ENCODE data around the gene SLC17A7. TPM values are rescaled to one million over a fixed set of nuclear protein-coding genes. Genes with fewer than 3 reads are reported as not detected.

Gene SLC17A7
- total RNA-seq, 1 donor from 2014 or later = 2.3 TPM

DNA sequence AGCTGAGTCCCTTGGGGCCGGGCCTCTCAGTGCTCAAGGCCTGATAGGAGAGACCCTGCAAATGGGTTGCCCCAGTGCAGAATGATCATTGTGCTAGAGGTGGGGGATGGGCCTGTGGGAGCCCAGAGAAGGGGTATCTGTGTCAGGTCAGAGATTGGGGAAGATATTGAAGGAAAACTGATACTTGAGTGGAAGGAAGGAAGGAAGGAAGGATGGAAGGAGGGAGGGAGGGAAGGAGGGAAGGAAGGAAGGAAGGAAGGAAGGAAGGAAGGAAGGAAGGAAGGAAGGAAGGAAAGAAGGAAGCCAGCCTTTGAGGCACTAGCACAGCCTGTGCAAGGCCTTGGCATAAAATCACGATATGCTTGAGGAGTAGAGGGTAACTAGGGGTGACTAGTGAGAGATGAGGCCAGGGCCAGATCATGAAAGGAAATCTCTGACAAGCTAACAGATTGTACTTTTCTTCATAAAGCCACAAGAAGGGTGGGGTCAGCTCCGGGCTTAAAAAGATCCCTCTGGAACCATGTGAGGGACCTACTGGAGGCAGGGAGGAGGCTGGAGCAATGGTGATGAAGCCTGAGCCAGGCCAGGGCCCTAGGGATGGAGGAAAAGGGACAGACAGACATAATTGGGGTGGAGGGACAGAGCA lies 29.5 kb downstream of the SLC17A7 start:
- DNase-seq (ENCODE audit: low spot score) = no peak

DNA sequence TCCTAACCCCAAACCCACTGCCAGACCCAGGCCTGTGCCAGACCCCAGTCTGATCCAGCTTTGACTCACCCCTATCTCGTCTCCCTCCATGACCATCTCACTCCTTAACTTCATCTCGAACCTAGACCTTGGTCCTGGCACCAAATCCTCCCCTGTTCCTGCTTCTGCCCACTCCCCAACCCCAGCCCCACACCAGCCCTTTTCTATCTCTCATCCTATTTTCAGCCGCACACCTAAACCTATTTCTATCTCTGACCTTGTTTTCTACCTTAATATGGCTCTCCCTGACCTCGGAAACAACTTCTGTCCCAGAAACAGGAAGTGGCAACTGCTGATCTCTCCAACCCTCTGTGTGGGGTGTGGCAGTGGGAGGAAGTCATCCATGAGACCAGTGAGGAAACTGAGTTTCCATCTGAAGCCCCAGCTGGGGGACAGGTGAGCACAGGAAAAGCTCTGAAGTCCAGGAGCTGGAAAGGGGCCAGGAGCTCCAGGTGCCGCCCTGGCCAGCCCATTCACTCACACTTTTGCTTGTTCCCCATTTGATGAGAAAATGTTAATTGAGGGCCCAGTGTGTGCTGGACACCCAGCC lies 31.8 kb downstream of the SLC17A7 start:
- no peak for DNase-seq (ENCODE audit: low spot score)

DNA sequence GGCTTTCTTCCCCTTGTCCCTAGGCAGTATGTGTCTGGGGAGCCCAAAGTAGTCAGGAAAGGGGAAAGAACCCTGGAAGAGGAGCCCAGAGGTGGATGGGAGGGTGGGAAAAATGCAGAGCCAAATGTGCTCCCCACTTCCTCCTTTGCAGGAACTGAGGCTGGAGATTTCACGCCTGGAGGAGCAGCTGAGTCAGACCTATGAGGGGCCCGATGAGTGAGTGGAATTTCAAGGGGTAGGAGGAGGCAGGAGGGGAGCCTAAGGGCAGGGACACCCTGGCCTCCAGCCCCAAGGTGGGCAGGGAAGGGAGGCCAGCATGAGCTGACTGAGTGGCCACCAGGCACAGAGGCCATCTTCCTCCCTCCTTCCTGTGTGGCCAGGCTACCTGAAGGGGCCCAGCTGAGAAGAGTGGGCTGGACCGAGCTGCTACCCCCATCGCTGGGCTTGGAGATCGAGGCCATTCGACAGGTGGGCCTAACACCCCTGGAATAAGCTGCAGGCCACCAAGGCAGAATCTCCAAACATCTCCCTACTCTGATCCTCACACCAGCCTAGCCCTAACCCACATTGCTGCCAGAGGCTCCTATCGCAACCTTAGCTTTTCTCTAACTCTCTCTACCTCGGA lies 32.4 kb downstream of the SLC17A7 start:
- DNase-seq (ENCODE audit: low spot score) = no peak

DNA sequence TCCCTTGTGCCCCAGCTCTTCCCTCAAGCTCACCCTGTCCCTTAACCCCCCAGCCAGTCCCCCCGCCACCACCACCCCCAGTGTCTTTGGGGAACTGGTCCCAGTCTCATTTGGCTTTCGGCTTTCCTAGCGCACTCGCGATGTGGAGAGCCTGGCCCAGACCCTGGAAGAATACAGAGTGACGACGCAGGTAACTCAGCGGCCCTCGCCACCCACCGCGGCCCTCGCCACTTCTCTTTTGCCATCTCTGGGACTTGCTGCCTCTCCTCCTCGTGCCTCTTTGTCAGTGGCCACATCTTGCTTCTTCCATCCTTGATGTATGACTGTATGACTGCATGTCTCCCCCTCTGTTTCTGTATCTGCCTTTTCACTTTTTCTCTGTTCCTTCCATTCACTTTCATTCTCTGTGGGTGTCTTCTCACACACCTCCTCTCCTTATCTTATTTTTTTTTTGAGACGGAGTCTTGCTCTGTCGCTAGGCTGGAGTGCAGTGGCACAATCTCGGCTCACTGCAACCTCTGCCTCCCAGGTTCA lies 33.8 kb downstream of the SLC17A7 start:
- DNase-seq (ENCODE audit: low spot score) = no peak

DNA sequence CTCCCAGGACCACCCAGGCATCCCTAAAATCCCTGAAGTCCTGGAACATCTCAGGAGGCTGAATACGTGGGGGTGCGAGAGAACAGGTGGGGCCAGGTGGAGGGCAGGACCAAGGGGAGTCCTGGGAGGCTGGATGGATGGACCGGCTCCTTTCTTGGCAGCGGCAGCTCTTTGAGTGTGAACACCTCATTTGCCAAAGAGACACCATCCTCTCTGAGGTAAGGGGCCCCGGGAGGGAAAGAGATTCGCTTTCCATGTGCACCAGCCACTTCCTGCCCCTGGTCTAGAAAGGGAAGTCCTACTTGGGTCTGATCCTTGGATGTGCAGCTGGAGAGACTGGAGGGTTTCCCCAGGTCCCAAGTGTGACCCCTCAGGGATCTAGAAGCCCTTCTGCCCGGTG lies 34.2 kb downstream of the SLC17A7 start:
- DNase-seq (ENCODE audit: low spot score) = no peak

DNA sequence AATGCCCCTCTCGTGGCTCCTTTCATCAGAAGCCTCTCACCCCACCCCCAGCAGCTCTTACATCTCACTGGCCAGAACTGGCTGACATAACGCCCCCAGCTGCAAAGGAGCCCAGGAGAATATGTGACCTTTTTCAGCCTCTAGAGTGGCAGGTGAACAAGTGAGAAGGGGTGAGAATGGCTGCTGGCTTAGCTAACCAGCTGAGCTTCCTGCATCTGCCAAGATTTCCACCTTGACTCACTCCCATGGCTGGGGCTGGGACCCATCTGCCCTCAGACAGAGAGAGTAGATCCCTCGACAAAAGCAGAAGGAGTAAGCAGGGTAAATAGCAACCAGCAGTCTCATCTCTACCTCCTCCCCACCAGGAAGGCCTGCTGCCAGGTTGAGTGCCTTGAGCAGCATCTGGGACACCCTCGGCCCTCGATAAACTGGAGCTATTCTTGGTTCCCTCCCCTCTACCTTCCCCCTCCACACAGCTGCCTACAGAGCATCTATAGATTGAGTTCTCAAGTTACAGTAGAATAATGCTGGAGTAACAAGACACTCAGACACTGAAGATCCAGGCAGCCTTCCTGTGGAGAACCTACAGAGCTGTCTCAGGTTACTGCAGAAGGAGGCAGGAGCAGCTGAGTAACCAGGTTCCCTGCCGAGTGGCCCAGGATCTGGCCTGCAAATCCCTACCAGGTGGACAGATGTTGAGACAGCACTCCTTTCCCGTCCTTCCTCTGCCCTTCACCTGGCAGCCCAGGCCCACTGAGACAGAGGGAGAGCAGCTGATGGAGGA lies 37.7 kb downstream of the SLC17A7 start:
- no peak for DNase-seq (ENCODE audit: low spot score)

DNA sequence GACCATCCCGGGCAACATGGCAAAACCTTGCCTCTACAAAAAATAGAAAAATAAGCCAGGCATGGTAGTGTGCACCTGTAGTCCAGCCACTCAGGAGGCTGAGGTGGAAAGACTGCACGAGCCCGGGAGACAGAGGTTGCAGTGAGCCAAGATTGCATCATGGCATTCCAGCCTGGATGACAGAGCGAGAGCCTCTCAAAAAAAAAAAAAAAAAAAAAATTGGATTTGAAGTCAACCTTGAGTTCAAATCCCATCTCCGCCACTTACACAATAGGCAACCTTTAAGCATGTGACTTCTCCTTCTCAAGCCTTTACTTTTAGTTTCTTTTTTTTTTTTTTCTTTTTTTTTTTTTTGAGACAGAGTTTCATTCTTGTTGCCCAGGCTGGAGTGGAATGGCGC lies 41.3 kb downstream of the SLC17A7 start:
- DNase-seq (ENCODE audit: low spot score) = no peak

DNA sequence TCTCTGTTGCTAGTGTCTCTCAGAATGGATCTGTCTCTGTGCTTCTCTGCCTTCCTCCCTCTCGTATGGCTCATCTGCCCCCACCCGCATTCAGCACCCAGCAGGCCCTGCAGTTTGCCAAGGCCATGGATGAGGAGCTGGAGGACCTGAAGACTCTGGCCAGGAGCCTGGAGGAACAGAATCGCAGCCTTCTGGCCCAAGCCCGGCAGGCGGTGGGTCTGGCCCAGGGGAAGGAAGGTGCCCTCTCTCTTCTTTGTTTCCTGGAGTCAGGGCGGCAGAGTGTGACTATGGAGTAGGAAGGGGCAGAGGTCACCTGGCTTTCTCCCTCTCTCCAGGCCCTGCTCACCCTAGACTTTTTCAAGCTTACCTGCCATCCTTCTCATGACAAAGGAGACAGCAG lies 42.4 kb downstream of the SLC17A7 start:
- DNase-seq (ENCODE audit: low spot score) = no peak

DNA sequence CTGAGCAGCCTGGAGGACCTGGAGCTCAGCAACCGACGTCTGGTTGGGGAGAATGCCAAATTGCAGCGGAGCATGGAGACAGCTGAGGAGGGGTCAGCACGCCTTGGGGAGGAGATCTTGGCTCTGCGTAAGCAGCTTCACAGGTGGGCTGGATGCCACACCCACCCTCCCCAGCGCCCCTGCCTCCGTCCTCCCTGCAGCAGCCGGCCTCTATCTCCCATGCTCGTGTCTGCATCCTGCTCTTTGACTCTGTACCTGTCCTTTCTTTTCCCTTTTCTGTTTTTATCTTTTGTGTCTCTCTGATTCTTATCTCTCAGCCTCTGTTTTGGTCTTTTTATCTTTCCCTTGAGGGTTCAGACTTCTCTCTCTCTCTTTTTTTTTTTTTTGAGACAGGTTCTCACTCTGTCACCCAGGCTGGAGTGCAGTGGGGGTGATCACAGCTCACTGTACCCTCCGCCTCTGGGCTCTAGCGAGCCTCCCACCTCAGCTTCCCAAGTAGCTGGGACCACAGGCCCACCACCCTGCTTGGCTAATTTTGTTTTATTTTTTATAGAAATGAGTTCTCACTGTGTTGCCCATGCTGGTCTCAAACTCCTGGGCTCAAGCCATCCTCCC lies 43.2 kb downstream of the SLC17A7 start:
- no peak for DNase-seq (ENCODE audit: low spot score)

DNA sequence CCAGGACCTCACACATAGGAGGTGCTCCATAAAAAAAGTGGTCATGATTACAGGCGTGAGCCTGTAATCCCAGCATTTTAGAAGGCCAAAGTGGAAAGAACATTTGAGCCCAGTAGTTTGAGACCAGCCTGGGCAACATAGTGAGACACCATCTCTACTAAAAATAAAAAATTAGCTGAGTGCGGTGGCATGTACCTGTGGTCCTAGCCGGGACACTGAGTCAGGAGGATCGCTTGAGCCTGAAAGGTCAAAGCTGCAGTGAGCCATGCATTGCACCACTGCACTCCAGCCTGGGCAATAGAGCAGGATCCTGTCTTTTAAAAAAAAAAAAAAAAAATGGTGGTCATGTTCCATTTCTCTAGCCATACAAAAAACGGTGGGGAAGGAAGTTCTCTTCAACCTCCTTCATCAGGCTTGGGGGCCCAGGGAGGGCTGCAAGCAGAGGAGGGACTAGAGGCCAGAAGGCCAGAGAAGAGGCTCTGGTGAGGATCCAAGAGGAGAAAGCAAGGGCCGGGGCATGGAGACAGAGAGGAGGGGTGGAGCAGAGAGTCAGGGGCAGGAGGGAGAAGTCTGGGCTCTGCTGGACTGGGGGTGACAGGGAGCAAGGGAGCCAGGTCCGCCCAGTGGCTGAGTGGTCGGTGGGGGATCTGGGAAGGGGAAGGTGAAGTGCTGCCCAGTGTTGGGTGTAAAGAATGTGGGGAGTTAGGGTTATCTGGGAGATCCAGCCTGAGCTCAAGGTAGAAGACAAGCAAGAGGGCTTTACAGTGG lies 44.4 kb downstream of the SLC17A7 start:
- DNase-seq (ENCODE audit: low spot score) = no peak

DNA sequence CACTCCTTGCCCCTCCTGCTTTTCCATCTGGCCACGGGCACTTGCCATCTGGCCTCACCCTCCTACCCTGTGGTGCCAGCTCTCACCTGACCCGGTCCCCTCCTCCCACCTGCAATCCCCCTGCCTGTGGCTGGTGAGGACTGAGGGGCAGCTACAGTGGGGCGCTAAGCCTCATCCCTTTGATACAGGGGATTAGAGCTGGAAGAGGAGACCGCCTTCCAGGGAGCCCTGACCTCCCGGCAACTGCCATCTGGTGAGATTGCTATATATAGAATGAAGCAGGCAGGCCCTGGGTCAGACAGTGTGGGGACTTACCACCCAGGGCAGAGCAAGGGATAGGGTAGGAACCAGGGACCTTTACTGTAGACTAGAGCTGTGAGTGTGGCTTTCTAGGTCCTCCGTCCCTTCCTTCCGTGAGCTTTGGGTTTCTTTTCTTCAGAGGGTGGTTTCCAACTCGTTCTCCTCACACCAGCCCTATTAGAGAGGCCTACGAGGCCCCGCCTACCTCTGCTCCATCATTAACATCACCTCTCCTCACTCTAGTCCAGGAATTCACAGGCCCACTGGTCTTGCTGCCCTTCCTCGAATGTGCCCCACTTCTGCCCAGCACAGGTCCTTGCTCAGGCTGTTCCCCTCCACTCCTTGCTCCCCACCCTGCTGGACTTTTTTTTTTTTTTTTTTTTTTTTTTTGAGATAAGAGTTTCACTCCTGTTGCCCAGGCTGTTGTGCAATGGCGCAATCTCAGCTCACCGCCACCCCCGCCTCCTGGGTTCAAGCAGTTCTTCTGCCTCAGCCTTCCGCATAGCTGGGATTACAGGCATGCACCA lies 45.5 kb downstream of the SLC17A7 start:
- DNase-seq (ENCODE audit: low spot score) = no peak

DNA sequence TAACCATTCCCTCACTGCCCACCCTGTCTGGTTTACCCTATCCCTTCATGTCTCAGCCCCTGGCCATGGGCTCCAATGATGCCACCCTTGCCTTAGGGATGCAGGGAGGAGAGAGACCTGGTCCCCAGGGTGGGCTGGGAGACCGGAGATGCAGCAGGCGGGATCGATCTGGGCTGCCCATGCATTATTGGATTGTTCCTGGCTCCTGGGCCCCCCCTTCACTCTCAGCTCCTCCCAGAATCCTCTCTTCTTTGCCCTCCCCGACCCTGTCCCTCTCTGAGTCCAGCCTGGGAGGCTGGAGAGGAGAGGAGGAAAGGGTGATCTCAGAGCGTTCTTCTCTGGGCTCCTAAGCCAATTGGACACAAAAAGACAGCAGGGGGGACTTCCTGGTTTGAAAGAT lies 47.4 kb downstream of the SLC17A7 start:
- DNase-seq (ENCODE audit: low spot score) = no peak

DNA sequence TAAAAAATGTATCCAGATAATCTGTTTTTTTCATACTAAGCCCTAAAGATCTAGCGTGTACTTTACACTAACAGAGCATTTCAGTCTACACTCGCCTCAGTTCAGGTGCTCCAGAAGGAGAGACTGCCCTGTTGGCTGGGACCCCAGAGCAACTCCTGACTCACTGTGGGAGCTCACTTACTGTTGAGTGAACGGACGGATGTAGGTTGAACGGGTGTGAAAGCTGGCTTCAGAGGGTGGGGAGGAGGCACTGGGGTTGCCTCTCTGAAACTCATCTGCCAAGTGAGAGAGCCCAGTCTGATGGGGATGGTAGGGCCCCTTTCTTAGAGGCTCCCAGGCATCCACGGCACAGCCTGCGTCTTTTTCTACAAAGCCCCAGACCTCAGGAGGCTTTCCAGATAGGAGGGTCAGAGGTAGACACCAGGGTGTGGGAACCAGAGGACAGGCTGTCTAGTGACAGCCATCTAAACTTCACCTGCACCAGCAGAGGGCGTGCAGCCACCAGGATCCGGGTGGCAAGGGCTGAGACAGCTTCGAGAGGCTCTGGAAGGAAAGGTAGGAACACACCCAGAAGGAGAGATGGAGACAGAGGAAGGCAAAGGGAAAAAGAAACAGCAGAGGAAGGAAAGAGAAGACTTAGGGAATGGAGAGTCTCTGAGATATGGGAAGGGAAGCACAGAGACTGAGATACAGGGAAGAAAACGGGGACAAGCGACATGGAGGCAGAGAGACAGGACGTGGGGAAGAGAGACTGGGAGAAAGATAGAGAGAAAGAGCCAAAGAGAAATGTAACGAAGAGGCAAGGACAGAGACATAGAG lies 49.5 kb downstream of the SLC17A7 start:
- no peak for DNase-seq (ENCODE audit: low spot score)

DNA sequence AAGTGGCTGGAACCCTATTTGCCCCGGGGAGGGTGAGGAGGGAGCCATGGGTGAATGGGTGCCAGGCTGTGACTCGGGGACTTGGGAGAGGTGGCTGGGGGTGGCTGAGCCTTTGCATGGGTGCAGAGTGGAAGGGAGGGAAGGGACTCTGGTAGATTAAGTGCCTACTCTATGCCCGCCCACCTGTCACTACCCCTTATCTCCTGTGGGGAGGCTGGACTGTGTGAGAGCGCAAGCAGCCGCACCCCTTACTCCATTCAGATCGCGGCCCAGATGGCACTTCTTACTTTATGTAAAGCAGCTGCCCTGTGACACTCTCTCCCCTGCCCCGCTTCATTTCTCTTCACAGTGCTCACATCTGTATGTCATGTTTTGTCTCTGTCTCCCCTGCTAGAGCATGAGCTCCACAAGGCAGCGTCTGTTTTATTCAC lies 50.4 kb downstream of the SLC17A7 start:
- no peak for DNase-seq (ENCODE audit: low spot score)

DNA sequence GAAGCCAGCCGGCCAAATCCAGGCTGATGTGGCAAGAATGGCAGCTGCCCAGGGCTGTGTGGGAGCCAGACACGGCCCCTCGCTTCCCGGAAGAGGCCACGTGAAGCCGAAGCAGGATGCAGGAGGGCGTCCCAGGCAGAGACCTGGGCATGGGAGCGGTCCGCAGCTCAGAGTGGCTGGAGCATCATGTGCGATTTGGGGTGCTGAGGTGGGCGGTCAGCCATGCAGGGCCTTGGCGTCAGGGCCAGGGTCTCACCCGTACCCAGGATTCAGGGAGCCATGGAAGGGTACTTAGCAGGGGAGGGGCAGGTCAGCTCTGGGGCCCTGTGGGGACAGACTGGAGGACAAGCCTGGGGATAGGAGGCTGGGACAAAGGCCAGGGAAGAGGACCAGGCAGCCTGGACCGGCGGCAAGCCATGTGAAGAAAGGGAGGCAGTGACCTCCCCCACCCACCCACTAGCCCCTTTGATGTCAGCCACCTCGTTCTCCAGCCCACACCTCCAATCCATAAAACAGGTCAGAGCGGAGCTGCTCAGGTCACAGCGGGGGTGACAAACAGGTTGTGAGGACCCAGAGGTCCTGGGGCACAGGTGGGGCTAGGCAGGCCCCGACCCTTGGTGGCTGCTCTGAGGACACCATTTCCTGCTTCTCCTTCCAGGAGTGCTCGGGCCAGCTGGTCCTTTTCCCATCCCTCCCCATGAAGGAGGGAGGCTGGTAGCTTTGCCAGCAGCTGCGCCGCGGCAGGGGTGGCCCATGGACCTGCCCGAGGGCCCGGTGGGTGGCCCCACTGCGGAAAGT lies 51.0 kb downstream of the SLC17A7 start:
- DNase-seq (ENCODE audit: low spot score) = no peak

DNA sequence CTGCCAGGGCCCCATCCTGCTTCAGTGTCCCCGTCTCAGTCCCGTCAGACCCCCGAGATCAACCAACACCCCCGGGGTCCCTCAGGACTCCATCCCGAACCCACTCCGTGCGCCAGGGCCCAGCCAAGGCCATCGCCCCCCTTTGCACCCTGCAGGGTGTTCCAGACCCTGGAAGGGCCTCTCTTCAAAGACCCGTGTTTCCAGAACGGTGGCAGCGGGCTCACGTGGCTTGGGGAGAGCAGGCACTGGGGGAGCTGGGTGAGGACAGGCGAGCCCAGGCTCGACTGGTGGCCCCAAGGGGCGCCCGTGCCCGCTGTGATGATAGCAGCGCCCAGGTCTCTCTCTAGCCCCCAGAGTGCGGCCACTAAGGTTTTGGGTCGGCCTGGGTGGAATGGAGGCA lies 51.9 kb downstream of the SLC17A7 start:
- DNase-seq (ENCODE audit: low spot score) = no peak

DNA sequence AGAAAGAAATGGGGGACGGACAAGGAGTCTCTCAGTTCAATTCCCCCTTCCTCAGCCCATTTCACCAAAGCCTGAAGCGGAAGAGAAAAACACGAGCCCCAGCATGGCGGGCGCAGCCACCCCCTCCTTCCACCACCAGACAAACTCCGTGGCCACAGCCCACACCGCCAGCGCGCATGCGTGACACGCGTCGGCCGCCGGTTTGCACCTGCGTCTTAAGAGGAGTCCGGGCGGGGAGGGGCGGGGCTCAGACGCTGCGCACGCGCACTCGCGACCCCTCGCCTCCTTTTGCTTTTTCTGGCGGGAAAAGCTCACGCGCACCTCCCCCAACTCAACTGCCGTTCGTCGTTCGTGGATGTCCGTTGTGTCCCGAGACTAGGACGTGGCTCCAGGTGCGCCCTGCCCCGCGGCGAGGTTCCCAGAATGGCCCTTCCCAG lies 53.4 kb downstream of the SLC17A7 start, which contains the start of gene KASH5:
KASH5 (plus strand) TSS at position 314 of the 437 bp plus-strand sequence. CDS start 2,635 bp downstream, outside the sequence.
- peak; percentile 94 for DNase-seq (ENCODE audit: low spot score)

DNA sequence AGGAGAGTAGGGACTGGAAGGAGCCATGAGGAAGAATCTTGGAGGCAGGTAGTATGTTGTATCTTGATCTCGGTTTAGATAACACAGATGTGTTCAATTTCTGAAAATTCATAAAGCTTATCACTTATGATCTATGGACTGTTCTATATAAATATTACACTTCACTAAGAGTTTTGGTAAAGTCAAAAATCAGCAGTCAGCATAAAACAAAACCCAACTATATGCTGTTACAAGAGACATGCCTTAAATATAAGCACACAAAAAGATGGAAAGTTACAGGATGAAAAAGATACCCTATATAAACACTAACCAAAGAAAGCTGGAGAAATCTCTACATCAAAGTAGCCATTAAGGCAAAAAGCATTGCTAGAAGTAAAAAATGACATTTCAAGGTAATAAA lies 57.7 kb downstream of the SLC17A7 start:
- DNase-seq (ENCODE audit: low spot score) = no peak
